C4-2B (cell line): ENCODE data around the gene METTL4.

Experiments used
- CTCF ChIP-seq: fragments of 450-650 bp; conservative IDR thresholded peaks from 2 replicates; pipeline ENCODE4 v1.5.1; 2017; ENCODE audit warnings: mild to moderate bottlenecking
- ZFX ChIP-seq: fragments of 450-650 bp; IDR thresholded peaks from 2 replicates; pipeline ENCODE4 v1.6.1; 2017

- no peak for TF ChIP-seq CTCF
- no peak for TF ChIP-seq ZFX
Observed at GRCh38 chr18:2612996-2613395, 41.7 kb upstream of the METTL4 start.
